G401 (cell line): ENCODE results near the gene CLEC4M. TPM values are rescaled to one million over a fixed set of nuclear protein-coding genes. Genes with fewer than 3 reads are reported as not detected.
"Not testable (repeated sequence)": the region's sequence is repeated elsewhere in the genome, so short reads cannot be mapped to it uniquely, and the experiment has no call there.

Experiments
- DNase-seq: peaks from one replicate; pipeline ENCODE4 v3.0.0-alpha.2; 2015; ENCODE audit warnings: low spot score
- in situ Hi-C: cut with HindIII; loops from 2 replicates; pipeline ENCODE4 v1.10.0; 2016; ENCODE audit warnings: low sequenced_read_pairs, mixed read lengths
- total RNA-seq: library from RNA; depleted of rRNA; stranded (reverse); fragments of >200 nt; shearing (Covaris generic); gene quantifications from 2 replicates; pipeline ENCODE4 v1.2.3, GENCODE V29; 2014

CLEC4M gene
- total RNA-seq, 1 experiment from 2014 or later: not detected

DNA sequence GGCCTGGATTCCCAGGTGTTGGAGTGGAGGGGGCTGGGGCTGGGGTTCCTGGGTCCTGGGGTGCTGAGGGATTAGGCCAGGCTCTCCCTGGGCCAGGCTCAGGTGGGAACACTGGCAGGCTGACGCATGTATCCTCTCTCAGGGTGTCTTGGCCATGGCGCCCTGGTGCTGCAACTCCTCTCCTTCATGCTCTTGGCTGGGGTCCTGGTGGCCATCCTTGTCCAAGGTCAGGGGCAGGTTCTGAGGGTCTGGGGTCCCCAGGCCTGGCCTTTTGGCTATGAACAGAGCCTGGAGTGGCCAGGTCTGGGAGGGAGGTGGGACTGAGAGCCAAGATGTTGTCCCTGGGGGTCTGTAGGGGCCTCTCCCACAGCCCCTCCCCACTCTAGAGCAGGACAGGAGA, 2.0 kb downstream of the CLEC4M start:
- DNase-seq, in situ Hi-C loops: not testable (repeated sequence)

DNA sequence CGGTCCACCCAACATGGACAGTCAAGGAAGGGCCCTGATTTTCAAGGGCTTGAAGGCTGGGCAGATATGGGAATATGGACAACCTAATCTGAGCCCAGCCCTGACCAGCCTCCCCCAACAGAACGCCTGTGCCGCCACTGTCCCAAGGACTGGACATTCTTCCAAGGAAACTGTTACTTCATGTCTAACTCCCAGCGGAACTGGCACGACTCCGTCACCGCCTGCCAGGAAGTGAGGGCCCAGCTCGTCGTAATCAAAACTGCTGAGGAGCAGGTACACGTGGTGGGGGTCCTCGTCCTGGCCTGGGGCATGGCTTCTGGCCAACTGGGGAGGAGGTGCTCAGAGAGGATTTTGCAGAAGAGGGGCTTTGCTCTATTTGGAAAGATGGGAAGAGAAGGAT, 3.5 kb downstream of the CLEC4M start:
- in situ Hi-C loops: no loop called here
- DNase-seq: no peak

DNA sequence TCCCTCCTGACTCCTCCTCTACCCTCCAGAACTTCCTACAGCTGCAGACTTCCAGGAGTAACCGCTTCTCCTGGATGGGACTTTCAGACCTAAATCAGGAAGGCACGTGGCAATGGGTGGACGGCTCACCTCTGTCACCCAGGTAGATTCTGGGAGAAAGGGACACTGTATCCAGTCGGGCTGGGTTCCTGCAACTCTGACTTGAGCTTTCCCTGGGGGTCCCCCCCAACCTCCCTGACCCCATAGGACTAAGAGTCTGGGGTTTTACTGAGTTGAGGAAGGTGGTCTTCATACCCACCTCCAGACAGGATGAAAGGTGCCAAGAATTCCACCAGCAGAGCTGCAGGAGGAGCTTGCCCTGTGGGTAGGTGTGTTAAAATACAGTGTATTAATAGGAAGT, 4.4 kb downstream of the CLEC4M start:
- DNase-seq: no peak
- in situ Hi-C loops: no loop called here

DNA sequence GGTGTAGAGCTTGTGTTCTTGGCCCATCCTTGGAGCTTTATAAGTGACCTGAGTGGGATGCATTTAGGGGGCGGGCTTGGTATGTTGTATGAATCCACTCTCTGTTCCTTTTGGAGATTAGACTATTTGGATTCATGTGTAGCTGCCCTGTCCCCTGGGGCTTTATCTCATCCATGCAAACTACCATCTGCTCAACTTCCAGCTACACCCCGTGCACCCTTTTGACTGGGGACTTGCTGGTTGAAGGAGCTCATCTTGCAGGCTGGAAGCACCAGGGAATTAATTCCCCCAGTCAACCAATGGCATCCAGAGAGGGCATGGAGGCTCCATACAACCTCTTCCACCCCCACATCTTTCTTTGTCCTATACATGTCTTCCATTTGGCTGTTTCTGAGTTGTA, 6.1 kb downstream of the CLEC4M start:
- DNase-seq: no peak
- in situ Hi-C loops: no loop called here

DNA sequence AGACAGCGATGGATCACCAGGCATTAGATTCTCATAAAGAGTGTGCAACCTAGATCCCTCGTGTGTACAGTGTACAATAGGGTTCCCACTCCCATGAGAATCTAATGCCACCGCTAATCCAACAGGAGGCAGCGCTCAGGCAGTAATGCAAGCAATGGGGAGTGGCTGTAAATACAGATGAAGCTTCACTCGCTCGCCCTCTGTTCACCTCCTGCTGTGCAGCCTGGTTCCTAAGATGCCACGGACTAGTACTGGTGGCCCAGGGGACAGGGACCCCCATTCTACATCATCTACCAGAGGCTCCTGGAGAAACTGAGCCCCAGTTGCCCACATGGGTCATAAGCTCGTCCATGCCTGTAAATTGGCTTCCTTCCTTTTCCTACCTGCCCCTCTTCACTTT, 8.0 kb downstream of the CLEC4M start:
- DNase-seq: no peak
- in situ Hi-C loops: no loop called here

DNA sequence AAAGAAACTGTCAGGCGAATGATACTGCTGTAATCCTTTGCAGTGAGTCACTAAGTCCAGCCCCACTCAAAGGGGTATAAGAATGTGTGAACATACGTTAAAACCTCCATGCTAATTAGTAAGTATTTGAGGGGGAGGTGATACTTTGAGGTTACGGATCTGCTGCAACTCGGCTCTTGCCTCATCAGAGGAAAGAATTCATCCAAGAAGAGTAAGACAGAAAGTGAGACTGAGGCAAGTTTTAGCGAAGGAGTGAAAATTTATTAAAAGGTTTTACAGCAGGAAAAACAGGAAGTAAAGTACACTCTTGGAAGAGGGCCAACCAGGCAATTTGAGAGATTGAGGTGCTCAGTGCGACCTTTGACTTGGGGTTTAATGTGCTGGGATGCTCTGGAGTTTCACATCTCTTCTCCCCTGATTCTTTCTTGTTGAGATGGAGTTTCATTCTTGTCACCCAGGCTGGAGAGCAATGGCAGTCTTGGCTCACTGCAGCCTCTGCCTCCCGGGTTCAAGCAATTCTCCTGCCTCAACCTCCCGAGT, 9.8 kb downstream of the CLEC4M start:
- no peak for DNase-seq
- in situ Hi-C loops: no loop called here

DNA sequence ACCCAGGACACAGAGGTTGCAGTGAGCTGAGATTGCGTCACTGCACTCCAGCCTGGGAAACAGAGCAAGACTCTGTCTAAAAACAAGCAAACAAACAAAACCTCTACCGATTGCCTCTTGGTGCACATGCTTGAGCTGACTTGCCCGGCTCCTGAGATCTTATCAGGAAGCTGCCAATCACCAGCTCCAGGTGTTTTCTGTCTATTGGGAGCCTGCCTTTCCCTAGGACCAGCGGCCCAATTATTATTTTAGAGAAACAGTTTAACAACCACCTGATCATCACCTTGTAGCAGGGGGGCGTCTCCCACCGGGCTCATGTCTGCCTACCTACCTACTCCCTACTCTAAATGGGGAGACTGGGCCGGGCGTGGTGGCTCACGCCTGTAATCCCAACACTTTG, 10.8 kb downstream of the CLEC4M start:
- DNase-seq: no peak
- in situ Hi-C loops: no loop called here

DNA sequence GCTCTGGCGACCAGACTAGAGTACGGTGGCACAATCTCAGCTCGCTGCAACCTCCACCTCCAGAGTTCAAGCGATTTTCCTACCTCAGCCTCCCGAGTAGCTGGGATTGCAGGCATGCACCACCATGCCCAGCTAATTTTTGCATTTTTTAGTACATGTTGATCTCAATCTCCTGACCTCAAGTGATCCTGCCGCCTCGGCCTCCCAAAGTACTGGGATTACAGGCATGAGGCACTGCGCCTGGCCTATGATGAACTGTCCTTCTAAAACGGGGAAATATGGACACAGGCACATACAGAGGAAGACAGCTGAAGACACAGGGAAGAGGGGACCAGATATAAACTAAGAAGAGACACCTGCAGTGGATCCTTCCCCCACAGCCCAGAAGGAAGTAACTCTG, 12.7 kb downstream of the CLEC4M start:
- in situ Hi-C loops: no loop called here

DNA sequence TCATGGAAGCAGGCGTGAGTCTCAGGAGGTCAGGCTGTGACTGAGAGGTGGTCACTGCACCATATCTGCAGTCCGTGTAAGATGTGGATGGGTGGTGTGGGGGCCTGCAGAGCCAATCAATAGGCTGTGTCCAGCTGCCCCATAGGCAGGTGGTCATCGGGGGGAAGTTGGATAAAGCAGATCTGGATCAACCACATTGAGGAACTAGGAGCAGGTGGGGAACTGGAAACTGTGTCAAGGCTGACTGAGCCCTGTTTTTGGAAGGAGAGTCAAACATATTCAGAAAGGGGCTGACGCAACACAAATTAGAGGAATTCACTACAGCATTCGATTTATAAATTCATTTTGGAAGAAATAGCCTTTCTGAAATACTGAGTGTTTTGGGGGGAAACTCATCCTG, 15.0 kb downstream of the CLEC4M start:
- DNase-seq: no peak
- in situ Hi-C loops: no loop called here

More for the DNA sequence above, 12.7 kb downstream of the CLEC4M start:
- no peak for DNase-seq

DNA sequence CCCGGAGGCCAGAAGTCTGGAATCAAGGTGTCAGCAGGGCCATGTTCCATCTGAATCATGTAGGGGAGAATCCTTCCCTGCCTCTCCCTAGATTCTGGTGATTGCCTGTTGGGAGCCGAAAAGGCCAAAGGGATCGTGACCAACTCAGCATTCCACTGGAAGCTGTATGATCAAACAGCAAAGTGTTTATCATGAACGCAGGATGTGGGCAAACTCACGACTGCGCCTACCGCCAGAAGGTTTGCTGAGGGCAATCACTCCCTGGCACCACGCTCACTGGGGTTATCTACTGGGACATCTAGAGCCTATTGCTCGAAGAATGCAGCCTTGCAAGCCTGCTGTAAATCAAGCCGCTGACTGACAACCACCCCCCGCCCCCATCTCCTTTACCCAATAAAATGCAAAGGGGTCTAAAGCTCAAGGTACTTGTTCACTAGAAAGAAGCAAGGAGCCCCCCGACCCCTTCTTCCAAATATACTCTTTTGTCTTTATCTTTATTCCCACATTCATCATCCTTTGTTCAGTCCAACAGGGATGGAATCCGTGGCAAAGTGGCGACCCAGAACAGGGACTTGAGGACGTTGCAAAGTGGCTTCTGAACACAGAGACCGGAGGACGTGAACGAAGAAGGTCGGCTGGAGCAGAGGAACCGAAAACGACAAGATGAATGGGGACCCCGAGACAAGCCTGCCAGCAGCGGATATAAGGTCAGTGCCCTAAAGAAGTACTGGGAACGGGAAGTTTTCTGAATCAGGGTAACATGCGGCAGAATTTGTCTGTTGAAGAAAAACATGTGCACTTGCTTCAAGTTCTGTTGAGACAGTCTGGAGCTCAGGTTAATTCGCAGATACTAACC, 16.8 kb downstream of the CLEC4M start:
- DNase-seq: no peak
- in situ Hi-C loops: no loop called here

DNA sequence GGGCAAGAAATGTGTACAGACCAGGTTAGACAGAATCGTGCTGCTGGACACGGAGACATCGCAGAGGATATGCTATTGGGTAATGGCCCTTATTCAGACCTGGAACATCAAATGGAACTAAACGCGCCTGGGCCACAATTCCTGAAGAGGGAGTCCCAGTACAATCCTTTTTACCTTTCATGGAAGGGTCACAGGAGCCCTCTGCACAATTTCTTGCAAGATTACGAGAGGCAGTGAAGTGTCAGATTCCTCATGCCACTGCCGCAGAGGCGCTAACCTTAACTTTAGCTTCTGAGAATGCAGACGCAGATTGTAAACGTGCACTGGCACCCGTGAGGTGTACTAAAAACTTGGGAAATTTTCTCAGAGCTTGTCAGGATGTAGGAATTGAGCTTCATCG, 18.1 kb downstream of the CLEC4M start:
- in situ Hi-C loops: no loop called here

DNA sequence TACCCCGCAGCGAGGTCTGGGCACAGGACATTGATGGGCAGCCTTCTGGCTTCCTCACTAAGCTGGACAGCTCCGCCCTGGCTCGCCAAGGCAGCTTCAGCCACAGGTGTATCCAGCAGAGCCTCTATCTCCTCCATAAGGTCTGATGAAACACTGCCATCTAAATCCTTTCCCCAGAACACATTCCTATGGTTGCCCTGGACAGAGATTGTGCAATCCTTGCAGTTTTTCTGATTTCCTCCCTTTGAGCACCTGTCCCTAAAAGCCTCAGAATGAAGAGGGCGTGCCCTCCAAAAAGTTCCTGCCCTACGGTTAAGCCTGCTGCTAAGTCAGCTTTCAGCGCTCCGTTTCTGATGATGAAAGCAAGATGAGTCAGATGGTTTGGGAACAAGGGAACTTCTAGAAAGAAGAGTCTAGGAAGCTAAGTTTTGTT, 21.0 kb downstream of the CLEC4M start:
- DNase-seq: peak; percentile 73
- in situ Hi-C loops: no loop called here

More for the DNA sequence above, 18.1 kb downstream of the CLEC4M start:
- DNase-seq: no peak

DNA sequence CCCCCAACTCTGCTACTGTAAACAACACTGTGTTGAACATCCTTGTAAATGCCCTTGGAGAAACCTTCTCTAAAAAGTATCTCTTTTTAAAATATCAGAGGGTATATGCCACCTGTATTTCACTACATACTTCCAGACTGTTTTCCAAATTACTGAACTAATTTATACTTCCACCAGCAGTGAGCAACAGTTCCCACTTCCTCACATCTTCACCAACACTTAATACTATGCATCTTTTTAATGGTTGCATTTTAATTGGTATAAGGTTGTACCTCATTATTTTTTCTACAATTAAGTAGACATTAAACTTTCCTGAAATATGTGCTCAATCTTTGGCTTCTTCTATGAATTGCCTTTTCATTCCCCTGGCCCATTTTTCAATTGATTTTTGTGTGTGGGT, 21.8 kb downstream of the CLEC4M start:
- no peak for DNase-seq
- in situ Hi-C loops: no loop called here

DNA sequence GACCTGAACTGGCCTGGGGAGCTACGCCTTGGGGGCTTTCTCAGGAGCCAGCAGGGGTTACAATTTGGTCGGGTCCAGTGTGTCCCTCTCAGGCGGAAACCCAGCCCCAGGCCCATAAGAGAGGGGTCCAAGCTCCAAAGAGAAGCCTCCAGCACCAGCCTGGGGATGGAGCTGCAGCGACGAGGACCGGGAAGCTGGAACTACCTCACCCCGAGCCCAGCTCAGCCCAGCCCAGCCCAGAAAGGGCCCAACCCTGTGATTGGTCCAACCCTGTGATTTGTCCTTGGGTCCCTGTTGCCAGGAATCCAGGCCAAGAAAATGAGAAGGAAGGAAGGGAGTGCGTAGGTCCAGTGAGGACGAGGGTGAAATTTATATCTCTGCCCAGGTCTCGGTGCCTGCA, 24.1 kb downstream of the CLEC4M start:
- peak; percentile 95 for DNase-seq
- in situ Hi-C loops: no loop called here

DNA sequence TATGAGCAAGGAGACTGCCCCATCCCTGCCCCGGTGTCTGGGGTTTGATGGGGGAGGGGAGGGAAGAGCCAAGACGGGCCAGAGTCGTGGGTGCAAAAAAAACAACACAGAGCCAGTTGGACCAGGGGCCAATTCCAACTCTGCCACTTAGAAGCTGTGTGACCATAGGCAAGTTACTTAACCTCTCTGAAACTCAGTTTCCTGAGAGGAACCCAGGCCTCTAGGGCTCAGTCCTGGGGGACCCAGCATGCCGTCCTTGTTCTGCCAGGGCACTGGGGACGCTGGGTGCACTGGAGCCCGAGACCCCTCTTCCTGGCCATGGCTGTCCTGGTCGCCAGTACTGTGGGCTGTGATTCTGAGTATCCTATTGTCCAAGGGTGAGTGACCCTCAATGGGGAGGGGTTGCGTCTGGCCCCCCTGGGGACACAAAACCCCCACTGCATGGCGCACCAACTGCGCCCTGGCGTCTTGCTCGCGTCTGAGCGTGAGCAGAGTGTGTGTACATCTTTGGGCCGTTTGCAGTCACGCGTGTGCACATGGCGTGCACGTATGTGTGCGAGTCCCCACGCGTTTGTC, 24.6 kb downstream of the CLEC4M start:
- in situ Hi-C loops: no loop called here
- no peak for DNase-seq

DNA sequence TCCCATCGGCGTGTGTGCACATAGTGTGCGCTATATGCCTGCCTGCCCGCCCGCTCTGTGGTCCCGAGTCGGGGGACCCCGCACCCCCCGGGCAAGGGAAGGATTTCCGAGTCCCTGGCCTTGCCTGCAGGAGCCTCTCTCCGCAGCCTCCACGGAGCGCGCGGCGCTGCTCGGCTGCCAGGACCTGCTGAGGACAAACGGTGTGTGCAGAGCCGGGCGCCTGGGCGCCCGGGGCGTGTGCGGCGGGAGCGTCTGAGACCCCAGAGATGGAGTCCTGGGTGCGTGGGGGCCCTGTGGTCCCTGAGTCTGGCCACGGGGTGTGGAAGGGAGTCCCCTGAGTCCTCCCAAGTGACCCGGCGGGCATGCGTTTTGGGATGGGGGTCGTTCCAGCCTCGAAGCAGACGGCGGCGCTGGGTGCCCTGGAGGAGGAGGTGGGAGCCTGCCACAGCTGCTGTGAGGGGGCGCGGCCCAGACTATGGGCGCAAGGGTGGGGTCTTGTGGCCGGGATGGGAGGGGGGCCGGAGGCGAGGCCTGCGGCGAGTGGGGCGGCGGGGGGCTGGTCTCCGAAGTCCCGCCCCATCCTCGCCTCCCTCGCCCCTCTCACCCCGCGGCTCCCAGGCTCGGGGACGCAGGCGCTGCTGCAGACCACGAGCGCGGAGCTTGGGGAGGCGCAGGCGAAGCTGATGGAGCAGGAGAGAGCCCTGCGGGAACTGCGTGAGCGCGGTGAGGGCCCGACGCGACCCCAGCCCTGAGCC, 25.3 kb downstream of the CLEC4M start:
- in situ Hi-C loops: no loop called here
- DNase-seq: peak; percentile 56

DNA sequence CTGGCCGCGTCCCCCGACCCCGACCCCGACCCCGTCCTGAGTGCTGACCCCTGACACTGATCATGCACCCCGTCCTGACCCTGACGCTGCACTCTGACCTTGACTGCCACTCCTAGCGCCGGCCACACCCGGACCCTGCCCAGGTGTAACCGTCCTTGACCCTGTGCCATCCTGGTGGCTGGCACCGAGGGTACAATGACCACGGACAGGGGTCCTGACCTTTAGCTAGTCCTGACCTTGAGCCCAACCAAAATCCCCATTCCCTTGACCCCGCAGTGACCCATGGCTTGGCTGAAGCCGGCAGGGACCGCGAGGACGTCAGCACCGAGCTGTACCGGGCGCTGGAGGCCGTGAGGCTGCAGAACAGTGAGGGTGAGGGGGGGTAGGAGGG, 25.9 kb downstream of the CLEC4M start:
- in situ Hi-C loops: no loop called here
- DNase-seq: no peak

DNA sequence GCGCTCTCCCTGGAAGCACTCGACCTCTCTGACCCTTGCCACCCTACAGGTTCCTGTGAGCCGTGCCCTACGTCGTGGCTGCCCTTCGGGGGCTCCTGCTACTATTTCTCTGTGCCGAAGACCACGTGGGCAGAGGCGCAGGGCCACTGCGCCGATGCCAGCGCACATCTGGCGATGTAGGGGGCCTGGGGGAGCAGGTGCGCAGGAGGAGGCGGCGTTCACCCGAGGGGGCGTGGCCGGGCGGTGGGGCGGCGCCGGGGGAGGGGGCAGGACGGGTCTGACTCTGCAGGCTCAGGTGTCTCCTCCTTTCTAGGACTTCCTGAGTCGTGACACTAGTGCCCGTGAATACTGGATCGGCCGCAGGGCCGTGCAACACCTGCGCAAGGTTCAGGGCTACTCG, 26.4 kb downstream of the CLEC4M start:
- DNase-seq: no peak
- in situ Hi-C loops: no loop called here

DNA sequence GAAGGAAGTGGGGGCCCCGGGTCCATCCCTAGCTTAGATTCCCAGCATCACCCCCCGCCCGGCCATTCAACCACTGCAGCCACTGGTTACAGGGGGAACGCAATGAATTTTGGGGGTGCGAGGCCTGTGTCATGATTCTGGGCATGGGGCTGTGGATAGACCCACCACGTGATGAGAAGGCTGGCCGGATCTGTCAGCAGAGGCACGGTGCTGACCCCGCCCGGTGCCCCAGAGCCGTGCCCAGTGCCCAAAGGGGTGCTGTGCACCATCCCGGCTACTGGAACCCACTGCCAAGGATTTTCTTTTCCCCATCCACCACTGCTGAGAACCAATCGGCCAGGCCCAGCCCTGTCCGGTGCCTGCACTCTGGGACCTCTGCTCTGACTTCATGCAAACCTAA, 27.4 kb downstream of the CLEC4M start:
- in situ Hi-C loops: no loop called here
- DNase-seq: no peak

DNA sequence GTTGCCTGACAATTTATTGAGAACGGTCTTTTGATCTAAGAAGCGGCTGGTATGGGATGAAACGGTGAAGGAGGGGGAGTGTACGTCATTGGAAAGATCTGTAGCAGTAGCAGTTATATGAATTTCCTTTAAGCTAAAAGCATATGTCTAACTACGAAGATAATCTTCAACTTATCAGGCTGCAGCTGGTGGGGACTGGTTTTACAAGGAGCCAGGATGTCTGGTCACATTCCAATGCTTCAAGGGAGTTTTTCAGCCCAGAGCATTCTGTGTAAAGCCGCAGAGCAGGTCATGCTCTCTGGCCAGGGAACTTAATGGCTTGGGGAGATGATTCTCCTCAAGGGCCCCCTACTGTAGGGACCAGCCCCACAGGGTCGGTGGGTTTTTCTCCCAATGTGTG, 29.2 kb downstream of the CLEC4M start:
- in situ Hi-C loops: no loop called here
- DNase-seq: peak; percentile 41
